Activated naive CD4-positive, alpha-beta T cell treated with anti-CD3 and anti-CD28 coated beads, Interleukin-2, amount 50 U/mL, for 72 hours (primary cell): Measurements from ENCODE around the gene FAP. TPM values are rescaled to one million over a fixed set of nuclear protein-coding genes. Genes with fewer than 3 reads are reported as not detected.
A peak's percentile ranks its signal among the peaks of the same experiment; 100 is the strongest.

Experiments
- ATAC-seq, 2 donors: fragments of 150-1000 bp; cut with Tn5 transposase; 2 replicates each; pipeline ENCODE4 v1.10.0; 2021; ENCODE audit warnings: mild to moderate bottlenecking in 2 of 2, moderate library complexity in 2 of 2
- DNase-seq, 2 donors: peaks; one replicate each; pipeline ENCODE4 v3.0.0; 2021 to 2022; ENCODE audit warnings: low spot score in 2 of 2
- H3K27ac Mint-ChIP-seq, 2 donors: one replicate each; pipeline ENCODE4 v1.8.0; 2022; ENCODE audit warnings: mild to moderate bottlenecking in 2 of 2, mixed read lengths in 2 of 2
- H3K36me3 Mint-ChIP-seq, 2 donors: one replicate each; pipeline ENCODE4 v1.8.0; 2022; ENCODE audit warnings: mixed read lengths in 2 of 2
- H3K9me3 Mint-ChIP-seq, 2 donors: one replicate each; pipeline ENCODE4 v1.8.0; 2022; ENCODE audit warnings: mixed read lengths in 2 of 2
- total RNA-seq, 2 donors: library from RNA; stranded (reverse); gene quantifications; one replicate each; pipeline ENCODE4 v1.2.3, GENCODE V29; 2022

Gene FAP
- total RNA-seq, 2 donors from 2014 or later: 0.29 to 0.50 TPM

- Mint-ChIP-seq H3K9me3 (no peaks in the 10 kb centered on the region), H3K36me3 (peaks cover 0 to 5% of the 10 kb centered on the region in 2 donors), H3K27ac (no peak overlapping the region)
- DNase-seq (no peak), ATAC-seq (no peak)
Observed at GRCh38 chr2:162252153-162252552, 8.9 kb upstream of the FAP start.

GRCh38 chr2:162245781-162246180, 2.5 kb upstream of the FAP start:
- ATAC-seq (no peak), DNase-seq (no peak)
- Mint-ChIP-seq H3K27ac (no peak overlapping the region), H3K36me3 (peaks cover 0 to 5% of the 10 kb centered on the region in 2 donors), H3K9me3 (no peaks in the 10 kb centered on the region)

GRCh38 chr2:162245061-162245460, 1.8 kb upstream of the FAP start:
- ATAC-seq: no peak

GRCh38 chr2:162244541-162245031, 1.3 kb upstream of the FAP start:
- Mint-ChIP-seq H3K9me3 (no peaks in the 10 kb centered on the region), H3K27ac (no peak overlapping the region), H3K36me3 (no peaks in the 10 kb centered on the region)
- ATAC-seq: no peak
- no peak for DNase-seq

More at GRCh38 chr2:162245061-162245460, 1.8 kb upstream of the FAP start:
- Mint-ChIP-seq H3K27ac (no peak overlapping the region), H3K9me3 (no peaks in the 10 kb centered on the region), H3K36me3 (peaks cover 0 to 1% of the 10 kb centered on the region in 2 donors)
- DNase-seq: no peak

- H3K27ac Mint-ChIP-seq: no peak overlapping the region
- H3K36me3 Mint-ChIP-seq: no peaks in the 10 kb centered on the region
- no peak for DNase-seq
- no peaks in the 10 kb centered on the region for H3K9me3 Mint-ChIP-seq
- no peak for ATAC-seq
Observed at GRCh38 chr2:162243715-162244114, 470 bp upstream of the FAP start.

GRCh38 chr2:162242586-162243280, 512 bp downstream of the FAP start:
- H3K9me3 Mint-ChIP-seq: no peaks in the 10 kb centered on the region
- no peak overlapping the region for H3K27ac Mint-ChIP-seq

GRCh38 chr2:162241571-162241970, 1.7 kb downstream of the FAP start:
- Mint-ChIP-seq H3K9me3 (no peaks in the 10 kb centered on the region), H3K36me3 (no peaks in the 10 kb centered on the region), H3K27ac (no peak overlapping the region)
- ATAC-seq: no peak
- DNase-seq: no peak

More at GRCh38 chr2:162242586-162243280, 512 bp downstream of the FAP start:
- H3K36me3 Mint-ChIP-seq: no peaks in the 10 kb centered on the region
- ATAC-seq: no peak
- no peak for DNase-seq

- ATAC-seq (no peak), DNase-seq (no peak)
- H3K27ac Mint-ChIP-seq: no peak overlapping the region
- H3K9me3 Mint-ChIP-seq: no peaks in the 10 kb centered on the region
- H3K36me3 Mint-ChIP-seq: no peaks in the 10 kb centered on the region
Observed at GRCh38 chr2:162234620-162235462, 8.4 kb downstream of the FAP start.

- Mint-ChIP-seq H3K27ac (no peak overlapping the region), H3K36me3 (no peaks in the 10 kb centered on the region), H3K9me3 (no peaks in the 10 kb centered on the region)
- no peak for ATAC-seq
- DNase-seq: no peak
Observed at GRCh38 chr2:162233197-162233596, 10.0 kb downstream of the FAP start.

- Mint-ChIP-seq H3K36me3 (no peaks in the 10 kb centered on the region), H3K9me3 (no peaks in the 10 kb centered on the region), H3K27ac (no peak overlapping the region)
- ATAC-seq: no peak
- DNase-seq: no peak
Observed at GRCh38 chr2:162232671-162233070, 10.6 kb downstream of the FAP start.

GRCh38 chr2:162232027-162232426, 11.2 kb downstream of the FAP start:
- H3K27ac Mint-ChIP-seq: no peak overlapping the region
- no peak for DNase-seq
- no peak for ATAC-seq
- H3K9me3 Mint-ChIP-seq: no peaks in the 10 kb centered on the region
- H3K36me3 Mint-ChIP-seq: no peaks in the 10 kb centered on the region

- Mint-ChIP-seq H3K27ac (no peak overlapping the region), H3K9me3 (no peaks in the 10 kb centered on the region), H3K36me3 (no peaks in the 10 kb centered on the region)
- no peak for ATAC-seq
- no peak for DNase-seq
Observed at GRCh38 chr2:162230761-162231160, 12.5 kb downstream of the FAP start.

- Mint-ChIP-seq H3K27ac (no peak overlapping the region), H3K36me3 (no peaks in the 10 kb centered on the region), H3K9me3 (no peaks in the 10 kb centered on the region)
- ATAC-seq: no peak
- DNase-seq: no peak
Observed at GRCh38 chr2:162226836-162227235, 16.4 kb downstream of the FAP start.

- H3K27ac Mint-ChIP-seq: no peak overlapping the region
- ATAC-seq (peak; percentile 65 to 76), DNase-seq (peak; percentile 59 to 73)
- H3K36me3 Mint-ChIP-seq: no peaks in the 10 kb centered on the region
- H3K9me3 Mint-ChIP-seq: no peaks in the 10 kb centered on the region
Observed at GRCh38 chr2:162221064-162221463, 22.2 kb downstream of the FAP start.

- Mint-ChIP-seq H3K9me3 (no peaks in the 10 kb centered on the region), H3K36me3 (no peaks in the 10 kb centered on the region), H3K27ac (no peak overlapping the region)
- DNase-seq (no peak), ATAC-seq (no peak)
Observed at GRCh38 chr2:162220368-162220767, 22.9 kb downstream of the FAP start.

GRCh38 chr2:162219426-162219825, 23.8 kb downstream of the FAP start:
- DNase-seq (no peak), ATAC-seq (no peak)
- no peak overlapping the region for H3K27ac Mint-ChIP-seq
- H3K36me3 Mint-ChIP-seq: no peaks in the 10 kb centered on the region
- H3K9me3 Mint-ChIP-seq: no peaks in the 10 kb centered on the region

- Mint-ChIP-seq H3K36me3 (no peaks in the 10 kb centered on the region), H3K9me3 (no peaks in the 10 kb centered on the region), H3K27ac (no peak overlapping the region)
- DNase-seq (no peak), ATAC-seq (no peak)
Observed at GRCh38 chr2:162217598-162217997, 25.6 kb downstream of the FAP start.
